ENCODE results near the gene NOTCH2. TPM values are rescaled to one million over a fixed set of nuclear protein-coding genes. Genes with fewer than 3 reads are reported as not detected.

The NOTCH2 gene
- total and polyA plus RNA-seq, 10 of the 15 experiments (the other 5 are each of a cell fraction or from before 2014, with no cell fraction given), result 0.02 to 2.0 (median 0.62) TPM; not detected in 1

DNA sequence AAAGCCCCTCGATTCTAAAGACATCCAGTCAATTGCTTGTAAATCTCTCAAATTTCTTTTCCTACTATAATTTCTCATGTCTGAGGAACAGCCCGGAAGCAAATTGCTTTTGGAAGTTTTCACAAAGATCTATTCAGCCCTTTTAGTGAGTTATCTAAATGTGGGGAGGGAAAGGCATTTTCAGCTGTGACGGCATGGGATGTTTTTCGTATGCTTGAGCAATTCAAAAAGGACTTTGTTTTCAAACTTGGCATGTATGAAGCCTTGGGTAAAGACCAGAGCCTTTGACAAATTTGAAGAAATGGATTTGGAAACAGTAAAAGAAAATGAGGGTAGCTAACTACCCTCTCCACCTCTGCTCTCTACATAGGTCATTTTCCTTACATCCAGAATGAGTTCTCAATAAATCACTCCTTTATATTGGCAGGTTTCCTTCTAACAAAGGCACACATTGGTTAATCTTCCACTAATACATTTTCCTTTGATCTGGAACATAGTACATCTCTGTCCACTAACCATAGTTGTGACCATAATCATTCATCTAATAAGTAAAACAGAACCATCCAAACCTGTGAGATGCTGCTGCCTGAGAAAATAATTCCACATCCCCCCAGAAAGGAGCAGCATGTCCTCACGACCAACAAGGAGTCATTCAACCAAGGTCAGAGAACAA, 107.0 kb downstream of the NOTCH2 start:
- H3K27me3 ChIP-seq (replicated peaks in 1 of 2; ENCODE audit: control insufficient read depth in 2 of 2, insufficient read depth in 2 of 2, low read length in 1 of 2), result no peaks in the 10 kb centered on the region
- no peaks in the 10 kb centered on the region for H3K4me1 ChIP-seq (ENCODE audit: control insufficient read depth, insufficient read depth, low read length)
- H3K9ac ChIP-seq (ENCODE audit: control insufficient read depth, insufficient read depth, low read length), result no peak overlapping the region
- ChIA-PET RAD21 (ENCODE audit: unreplicated experiment) (no interaction called here), POLR2A (no interaction called here), SMC1A (ENCODE audit: uncharacterized antibody, unreplicated experiment) (no interaction called here), CTCF (interaction anchor here (1.0 kb wide), 1 partner anchor 16 kb away, joined by 3 read pairs; no protein-coding TSS in a partner anchor)
- no peaks in the 10 kb centered on the region for H3K9me3 ChIP-seq (replicated peaks; ENCODE audit: control insufficient read depth, insufficient read depth, low read length)
- TF ChIP-seq RAD21 (IDR thresholded peaks at IDR 0.05; ENCODE audit: insufficient read depth, low read depth, low read length) (no peak), RFX5 (IDR thresholded peaks at IDR 0.05; ENCODE audit: low read depth, low read length) (no peak), BHLHE40 (IDR thresholded peaks at IDR 0.05; ENCODE audit: borderline replicate concordance in 1 of 2, low read depth in 2 of 2, low read length in 1 of 2) (no peak), SUPT20H (IDR thresholded peaks at IDR 0.05; ENCODE audit: borderline replicate concordance, control insufficient read depth, low read depth, low read length) (no peak), ZNF24 (IDR thresholded peaks at IDR 0.05) (no peak), CREB1 (IDR thresholded peaks at IDR 0.05; ENCODE audit: low read depth) (no peak), POLR2AphosphoS2 (IDR thresholded peaks at IDR 0.05; ENCODE audit: low read depth, low read length) (no peak), BRCA1 (IDR thresholded peaks at IDR 0.05; ENCODE audit: low read depth, low read length) (no peak), RAD51 (IDR thresholded peaks at IDR 0.05) (no peak)
- TF ChIP-seq, protein P1, sequence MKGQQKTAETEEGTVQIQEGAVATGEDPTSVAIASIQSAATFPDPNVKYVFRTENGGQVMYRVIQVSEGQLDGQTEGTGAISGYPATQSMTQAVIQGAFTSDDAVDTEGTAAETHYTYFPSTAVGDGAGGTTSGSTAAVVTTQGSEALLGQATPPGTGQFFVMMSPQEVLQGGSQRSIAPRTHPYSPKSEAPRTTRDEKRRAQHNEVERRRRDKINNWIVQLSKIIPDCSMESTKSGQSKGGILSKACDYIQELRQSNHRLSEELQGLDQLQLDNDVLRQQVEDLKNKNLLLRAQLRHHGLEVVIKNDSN (IDR thresholded peaks at IDR 0.05; ENCODE audit: borderline replicate concordance, extremely low read length, insufficient read depth, low read depth, low read length), result no peak
- ATAC-seq (no peak), FAIRE-seq (no peak), DNase-seq (ENCODE audit: low read depth, low spot score) (no peak)
- H3K36me3 ChIP-seq (ENCODE audit: control insufficient read depth in 2 of 2, insufficient read depth in 2 of 2, low read length in 1 of 2), result no peaks in the 10 kb centered on the region
- intact Hi-C loops (cut with micrococcal nuclease; ENCODE audit: unreplicated experiment), result no loop called here
- H3K79me2 ChIP-seq (ENCODE audit: control insufficient read depth, insufficient read depth, low read length), result no peaks in the 10 kb centered on the region
- H2AFZ ChIP-seq (ENCODE audit: control insufficient read depth, low read depth, low read length), result no peak overlapping the region
- H4K20me1 ChIP-seq (ENCODE audit: control insufficient read depth, insufficient read depth), result no peaks in the 10 kb centered on the region
- 62% methylated on average over 5 of the region's 5 CpGs for WGBS (ENCODE audit: insufficient coverage, insufficient replicate concordance, low lambda C conversion rate, missing lambda C conversion rate)
- H3K4me2 ChIP-seq (ENCODE audit: control insufficient read depth, insufficient read depth), result no peak overlapping the region
- no peak overlapping the region for H3K4me3 ChIP-seq
- in situ Hi-C loops (cut with MboI), result no loop called here
- H3K27ac ChIP-seq (ENCODE audit: control insufficient read depth, insufficient read depth), result no peak overlapping the region
- no TSS peak for BruUV-seq (replicated peaks)

Data from GM12878 (cell line).